Kidney tubule cell (primary cell): ENCODE data around the gene ZNF224.

ENCODE experiments used
- DNase-seq: peaks from one replicate; pipeline ENCODE4 v3.0.0-alpha.2; 2018; ENCODE audit warnings: low spot score

The ZNF224 gene

DNA sequence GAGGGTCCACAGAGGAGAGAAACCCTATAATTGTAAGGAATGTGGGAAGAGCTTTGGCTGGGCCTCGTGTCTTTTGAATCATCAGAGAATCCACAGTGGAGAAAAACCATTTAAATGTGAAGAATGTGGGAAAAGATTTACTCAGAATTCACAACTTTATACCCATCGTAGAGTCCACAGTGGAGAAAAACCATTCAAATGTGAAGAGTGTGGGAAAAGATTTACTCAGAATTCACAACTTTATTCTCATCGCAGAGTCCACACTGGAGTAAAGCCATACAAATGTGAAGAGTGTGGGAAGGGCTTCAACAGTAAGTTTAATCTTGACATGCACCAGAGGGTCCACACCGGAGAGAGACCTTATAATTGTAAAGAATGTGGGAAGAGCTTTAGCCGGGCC, 37.8 kb downstream of the ZNF224 start:
- DNase-seq = no peak

DNA sequence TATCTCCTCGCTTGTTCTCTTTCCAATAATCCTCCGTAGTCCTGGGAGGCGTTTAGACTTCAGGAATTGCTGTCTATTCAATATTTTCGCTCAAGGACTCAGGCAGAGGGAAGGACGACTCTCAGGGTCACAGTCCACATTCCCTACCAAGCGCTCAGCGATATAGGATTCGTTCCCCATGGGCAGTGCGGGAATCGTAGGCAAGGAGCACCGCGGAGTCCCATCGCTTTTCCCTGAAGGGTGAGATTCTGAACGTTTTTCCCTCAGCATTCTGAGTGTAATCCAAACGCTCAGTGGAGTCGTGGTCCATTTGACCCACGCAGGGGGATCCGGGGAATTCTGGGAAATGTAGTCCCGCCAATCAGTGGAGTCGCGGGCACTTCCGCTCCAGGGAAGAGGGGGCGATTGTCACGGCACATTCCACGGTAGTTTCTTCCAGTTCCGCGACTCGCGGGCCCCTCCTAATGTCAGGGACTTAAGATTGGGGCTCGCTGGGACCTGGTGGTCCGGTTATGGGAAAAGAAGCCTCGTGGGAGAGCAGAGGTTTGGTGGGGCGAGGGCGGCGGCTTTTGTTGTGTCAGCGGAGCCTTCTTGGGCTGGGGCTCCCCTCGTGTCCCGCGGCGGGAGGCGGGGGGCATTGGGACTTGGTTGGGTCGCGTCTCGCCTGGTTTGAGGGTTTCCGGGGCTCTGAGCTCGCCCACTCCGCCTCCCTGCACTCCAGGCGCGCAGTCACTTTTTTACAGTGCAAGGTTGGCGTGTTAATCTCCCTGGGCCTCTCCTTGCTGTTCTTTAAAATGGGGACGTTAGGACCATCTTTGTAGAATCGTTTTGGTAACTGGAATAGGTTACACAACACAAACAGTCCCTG, 47.3 kb downstream of the ZNF224 start, which contains the start of gene ZNF234:
ZNF234 (plus strand) TSS at position 364 of the 868 bp plus-strand sequence. CDS start 3,079 bp downstream, outside the sequence.
- peak; percentile 78 for DNase-seq

DNA sequence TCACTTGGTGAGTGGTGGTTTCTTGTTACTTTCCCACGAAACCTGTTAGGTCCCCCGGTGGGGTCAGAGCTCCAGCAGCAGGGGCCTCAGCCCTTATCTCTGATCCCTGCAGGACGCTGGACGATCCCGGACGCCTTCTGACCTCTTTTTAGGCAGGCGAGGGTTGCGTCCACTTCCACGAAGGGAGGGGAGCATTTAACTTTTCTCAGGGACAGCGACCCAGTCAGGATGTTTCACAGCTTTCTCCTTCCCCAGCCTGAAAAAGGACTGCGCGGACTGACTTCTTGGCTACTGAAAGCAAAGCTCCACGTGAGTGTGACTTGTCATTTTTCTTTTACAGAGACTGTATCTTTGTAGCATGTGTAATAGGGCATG, 47.9 kb downstream of the ZNF224 start:
- peak; percentile 11 for DNase-seq

DNA sequence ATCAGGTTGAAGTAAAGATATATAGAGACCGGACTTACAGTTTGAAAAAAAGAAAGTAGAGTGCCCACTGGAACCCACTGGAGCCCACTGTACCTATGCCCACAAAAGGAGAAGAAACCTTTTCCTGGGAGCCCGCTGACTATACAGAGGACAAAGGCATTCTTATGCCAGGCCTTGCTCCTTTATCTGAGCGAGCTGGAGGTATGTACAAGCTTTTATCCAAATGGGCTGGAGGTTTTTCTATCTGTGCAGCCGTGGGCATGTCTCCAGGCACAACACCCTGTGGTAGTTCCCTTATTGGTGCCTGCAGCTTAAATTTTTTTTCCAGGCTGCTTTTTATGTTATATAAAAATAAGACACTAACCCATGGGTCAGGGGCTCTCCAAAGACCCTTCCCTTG, 55.6 kb downstream of the ZNF224 start:
- DNase-seq = no peak

DNA sequence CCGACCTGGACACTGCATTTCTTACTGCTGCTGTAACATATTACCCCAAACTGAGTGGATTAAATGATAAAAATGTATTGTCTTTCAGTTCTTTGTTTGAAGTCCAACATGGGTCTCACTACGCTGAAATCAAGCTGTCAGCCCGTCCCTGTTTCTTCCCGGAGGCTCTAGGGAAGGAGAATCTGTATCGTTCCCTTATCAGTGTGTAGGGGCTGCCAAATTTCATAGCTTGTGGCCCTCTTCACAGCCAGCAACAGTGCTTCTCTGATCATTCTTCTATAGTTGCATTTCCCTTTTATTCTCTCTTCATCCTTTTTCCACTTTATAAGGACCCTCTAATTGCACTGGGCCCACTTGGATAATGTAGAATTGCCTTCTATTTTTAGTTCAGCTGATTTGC, 57.3 kb downstream of the ZNF224 start:
- DNase-seq = no peak

GRCh38 chr19:44156475-44156874, 62.3 kb downstream of the ZNF224 start:
- DNase-seq = no peak
